HG03025 (cell line): ENCODE measurements around the gene ADGRG4.
"Not testable (repeated sequence)": the region's sequence is repeated elsewhere in the genome, so short reads cannot be mapped to it uniquely, and the experiment has no call there.

Experiments
- ATAC-seq: cut with Tn5 transposase; IDR thresholded peaks from one replicate; pipeline ENCODE4 v1.9.1; 2021; ENCODE audit warnings: mild to moderate bottlenecking, moderate library complexity; ENCODE audit not compliant: unreplicated experiment, low FRiP score

Gene ADGRG4

DNA sequence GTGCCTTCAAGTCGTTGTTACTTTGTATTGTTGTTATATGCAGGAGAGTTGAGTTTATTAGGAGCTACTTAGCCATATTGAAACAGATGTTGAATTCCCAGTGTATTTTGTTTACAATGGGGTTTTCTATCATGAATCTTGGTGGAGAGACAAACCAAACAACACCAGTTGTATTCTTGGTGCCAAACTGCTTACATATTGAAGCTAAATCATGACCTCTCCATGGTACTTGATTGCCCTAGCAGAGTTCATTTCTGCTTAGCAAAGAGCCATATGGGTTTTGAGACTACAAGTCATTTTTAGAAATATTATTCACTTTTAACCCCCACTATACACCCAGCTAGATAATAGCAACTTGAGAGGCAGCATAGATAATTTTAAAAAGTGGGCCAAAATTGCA, 85.4 kb downstream of the ADGRG4 start:
- ATAC-seq, result no peak

DNA sequence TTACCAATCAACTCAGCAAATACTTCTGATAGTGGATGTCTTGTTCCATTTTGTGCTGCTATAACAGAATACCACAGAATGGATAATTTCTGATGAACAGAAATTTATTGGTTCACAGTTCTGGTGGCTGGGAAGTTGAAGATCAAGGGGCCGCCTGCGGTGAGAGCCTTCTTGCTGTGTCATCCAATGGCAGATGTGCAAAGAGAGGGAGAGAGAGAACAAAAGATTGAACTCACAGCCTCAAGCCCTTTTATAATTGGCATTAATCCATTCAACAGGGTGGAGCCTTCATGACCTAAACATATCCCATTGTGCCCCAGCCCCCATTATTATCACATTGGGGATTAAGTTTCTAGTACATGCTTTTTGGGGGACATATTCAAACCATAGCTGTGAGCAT, 86.1 kb downstream of the ADGRG4 start:
- no peak for ATAC-seq

DNA sequence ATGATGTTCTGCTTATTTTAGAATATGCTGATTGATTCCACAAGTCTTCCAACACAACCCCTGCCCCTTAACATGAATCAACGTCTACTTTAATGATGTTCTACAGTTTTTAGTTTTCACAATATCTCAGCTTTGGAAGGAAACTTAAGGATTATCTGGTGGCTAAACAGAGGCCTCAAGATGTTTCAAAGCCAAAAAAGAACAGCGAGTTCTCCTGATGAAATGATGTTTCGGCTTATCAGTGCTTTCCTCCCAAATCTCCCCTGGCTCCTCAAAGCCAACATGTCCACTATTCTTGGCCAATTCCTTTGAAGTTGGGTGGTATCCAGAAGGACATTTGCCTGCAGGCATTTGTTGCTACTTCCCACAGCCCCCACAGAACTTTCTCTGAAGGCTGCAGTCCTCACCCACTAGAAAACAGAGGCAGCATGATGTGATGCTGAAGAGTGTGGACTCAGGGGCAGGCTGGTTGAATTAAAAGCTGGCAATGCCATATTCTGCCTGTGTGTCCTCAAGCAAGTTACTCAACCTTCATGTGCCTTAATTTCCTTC, 87.3 kb downstream of the ADGRG4 start:
- no peak for ATAC-seq

DNA sequence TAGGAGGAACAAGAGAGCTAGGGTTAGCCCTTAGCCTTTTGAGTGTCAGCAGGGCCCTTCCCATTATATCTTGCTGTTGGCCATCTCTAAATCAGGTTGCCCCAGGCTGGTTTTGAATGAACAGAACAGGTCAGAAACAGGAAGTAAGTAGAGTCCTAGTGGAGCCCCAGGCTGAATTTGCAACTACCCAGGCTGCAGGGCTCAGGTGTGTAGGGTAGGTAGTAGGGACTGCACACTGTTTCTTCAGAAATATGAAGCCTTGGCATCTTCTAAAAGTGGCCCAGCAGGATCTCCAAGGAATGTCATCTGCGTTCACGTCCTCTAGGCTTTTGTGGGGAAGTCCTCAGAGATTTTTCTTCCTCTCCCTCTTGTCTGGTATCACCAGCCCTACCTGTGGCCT, 90.2 kb downstream of the ADGRG4 start:
- no peak for ATAC-seq

DNA sequence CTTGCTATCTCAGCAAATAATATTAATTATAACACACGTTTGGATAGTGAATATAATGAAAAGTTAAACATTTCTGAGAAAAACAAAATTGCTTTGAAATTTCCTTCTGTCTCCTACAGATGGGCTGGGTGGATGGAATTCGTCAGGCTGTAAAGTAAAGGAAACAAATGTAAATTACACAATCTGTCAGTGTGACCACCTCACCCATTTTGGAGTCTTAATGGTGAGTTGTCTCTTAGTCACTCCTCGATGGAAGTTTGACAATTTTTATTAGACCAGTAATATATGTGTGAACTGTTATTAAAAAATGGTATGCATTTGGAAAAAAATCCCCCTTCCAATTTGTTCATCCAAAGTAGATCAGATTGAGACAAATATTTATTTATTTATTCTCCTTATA, 94.5 kb downstream of the ADGRG4 start:
- ATAC-seq, result no peak

DNA sequence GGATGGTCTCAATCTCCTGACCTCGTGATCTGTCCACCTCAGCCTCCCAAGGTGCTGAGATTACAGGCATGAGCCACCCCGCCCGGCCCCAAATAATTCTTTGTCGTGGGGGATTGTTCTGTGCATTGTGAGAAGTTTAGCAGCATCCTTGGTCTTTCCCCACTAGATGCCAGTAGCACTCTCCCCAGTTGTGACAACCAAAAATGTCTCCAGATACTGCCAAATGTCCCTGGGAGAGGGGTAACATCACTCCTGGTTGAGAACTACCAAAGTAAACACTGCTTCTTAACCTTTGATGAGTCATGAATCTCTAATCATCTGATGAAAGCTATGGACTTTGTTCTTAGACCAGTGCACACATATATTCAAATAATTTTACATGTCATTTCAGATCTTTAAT, 96.2 kb downstream of the ADGRG4 start:
- ATAC-seq, result no peak

DNA sequence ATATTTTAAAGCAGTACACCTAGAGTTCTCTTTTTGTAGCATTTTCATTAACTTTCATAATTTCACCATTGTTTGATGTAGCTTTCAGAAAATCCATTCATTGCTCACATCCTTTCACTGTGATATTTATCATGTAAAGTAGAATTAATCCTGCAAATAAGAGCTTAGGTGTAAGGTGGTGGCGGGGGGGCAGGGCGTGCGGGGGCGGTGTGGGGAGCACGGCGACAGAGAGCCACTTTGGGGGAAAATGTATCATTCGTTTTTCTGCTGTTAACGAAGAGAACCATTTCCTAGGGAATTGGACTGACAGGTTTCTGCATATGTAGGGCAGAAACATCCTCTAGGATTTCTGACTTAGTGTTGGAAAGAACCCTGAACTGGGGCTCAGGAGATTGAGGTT, 104.4 kb downstream of the ADGRG4 start:
- no peak for ATAC-seq

DNA sequence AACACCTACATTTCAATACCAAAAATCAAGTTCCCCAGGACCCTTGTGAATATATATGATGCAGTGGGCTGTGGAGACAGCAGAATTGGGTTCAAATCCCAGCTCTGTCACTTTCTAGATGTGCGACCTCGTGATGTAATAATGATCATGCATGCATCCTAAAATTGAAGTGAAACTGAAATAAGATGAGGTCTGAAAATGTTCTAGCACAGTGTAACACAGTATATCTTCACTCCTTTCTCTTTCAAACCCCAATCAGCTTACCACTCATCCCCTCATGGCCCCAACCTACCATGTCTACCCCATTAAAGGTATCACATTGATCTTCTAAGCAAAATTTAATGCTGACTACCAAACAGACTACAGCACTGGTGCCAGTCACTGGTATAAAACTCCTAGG, 117.0 kb downstream of the ADGRG4 start:
- no peak for ATAC-seq

DNA sequence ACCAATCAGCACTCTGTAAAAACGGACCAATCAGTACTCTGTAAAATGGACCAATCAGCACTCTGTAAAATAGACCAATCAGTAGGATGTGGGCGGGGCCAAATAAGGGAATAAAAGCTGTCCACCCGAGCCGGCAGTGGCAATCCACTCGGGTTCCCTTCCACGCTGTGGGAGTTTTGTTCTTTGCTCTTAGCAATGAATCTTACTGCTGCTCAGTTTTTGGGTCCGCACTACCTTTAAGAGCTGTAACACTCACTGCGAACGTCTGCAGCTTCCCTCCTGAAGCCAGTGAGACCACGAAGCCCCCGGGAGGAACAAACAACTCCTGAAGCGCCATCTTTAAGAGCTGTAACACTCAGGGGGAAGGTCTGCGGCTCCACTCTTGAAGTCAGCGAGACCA, 120.6 kb downstream of the ADGRG4 start:
- no peak for ATAC-seq

DNA sequence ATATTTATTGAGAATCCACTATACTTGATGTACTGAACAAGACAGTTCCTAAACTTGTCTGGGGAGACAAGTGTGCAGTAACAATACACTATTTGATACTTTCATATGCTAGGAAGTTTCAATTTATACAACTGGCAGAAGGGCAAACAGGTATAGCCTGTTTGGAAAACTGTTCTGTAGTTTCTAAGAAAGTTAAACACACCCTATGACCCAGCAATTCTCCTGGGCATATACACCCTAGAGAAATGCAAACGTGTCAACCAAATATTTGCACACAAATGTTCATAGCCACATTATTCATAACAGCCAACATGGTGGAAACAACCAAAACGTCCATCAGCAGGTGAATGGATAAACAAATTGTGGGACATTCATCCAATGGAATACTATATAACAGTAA, 123.0 kb downstream of the ADGRG4 start:
- no peak for ATAC-seq

DNA sequence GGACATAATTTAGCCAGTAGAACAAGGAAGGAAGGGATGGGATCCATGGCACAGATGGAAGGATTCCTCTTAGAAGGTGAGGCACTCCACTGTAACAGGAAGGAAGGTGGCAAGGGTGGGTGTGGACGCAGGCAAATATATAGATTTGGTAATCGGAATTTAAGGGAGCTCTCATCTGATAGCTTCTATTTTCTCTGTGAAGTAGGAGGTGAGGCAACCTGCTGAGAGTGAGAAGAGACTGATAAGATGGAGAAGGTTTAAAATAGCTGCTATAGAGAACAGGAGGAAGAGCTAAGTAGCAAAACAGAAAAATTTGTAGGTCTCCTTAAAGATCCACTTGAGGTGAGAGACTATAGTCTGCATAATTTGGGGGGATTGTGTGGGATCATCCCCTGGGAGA, 125.2 kb downstream of the ADGRG4 start:
- ATAC-seq, result no peak

DNA sequence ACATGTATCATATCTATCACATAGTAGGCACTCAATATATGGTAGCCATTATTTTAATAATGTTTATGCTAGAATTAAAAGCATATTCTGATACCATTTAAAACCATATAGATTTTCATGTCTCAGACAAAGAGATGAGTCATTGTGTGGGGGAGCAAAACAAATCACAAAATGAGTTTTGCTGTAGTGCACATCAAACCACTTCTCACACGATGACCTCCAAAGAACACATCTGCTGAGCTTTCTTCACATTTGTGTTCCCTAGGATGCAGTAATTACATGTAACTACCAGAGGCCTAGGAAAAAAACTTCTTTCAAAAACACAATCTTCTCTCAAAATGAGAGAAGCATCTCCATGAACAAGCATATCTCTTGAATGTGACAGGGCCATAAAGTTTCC, 130.9 kb downstream of the ADGRG4 start:
- no peak for ATAC-seq

DNA sequence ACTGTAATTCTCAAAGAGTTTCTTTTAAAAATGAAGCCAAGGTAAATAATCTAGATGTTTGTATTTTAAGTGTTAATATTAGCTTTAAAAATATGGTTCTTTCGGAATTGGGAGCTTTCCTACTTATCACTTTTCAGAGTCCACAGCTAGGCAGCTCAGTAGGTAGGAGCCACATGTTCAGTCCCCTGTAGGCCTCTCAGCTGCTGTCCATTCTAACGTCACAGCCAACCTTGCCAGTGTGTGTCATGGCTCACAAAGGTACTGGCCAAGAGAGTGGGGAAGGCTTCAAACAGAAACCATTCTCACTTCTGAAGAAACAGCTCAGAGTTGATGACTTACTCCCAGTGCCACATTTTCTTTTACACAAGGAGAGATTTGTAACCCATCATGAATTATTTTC, 137.0 kb downstream of the ADGRG4 start:
- ATAC-seq, result no peak

DNA sequence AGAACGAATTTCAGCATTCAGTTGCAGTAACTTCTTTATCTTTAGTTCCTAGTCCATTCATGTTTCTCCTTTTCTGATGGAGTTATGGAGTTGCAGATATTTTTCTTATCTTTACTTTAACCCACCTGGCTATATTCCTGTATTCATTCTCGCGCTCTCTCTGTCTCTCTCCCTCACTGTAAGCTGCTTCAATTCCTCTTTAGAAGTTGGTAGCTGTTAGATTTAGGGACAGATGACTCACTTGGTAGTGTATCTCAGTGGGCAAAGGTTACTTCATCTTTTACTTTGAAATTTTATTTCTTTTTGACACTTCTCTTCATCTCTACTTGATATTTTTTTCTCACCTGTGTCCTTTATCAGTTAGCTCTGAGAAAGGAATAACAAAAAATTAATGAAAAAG, 137.4 kb downstream of the ADGRG4 start:
- ATAC-seq, result no peak

DNA sequence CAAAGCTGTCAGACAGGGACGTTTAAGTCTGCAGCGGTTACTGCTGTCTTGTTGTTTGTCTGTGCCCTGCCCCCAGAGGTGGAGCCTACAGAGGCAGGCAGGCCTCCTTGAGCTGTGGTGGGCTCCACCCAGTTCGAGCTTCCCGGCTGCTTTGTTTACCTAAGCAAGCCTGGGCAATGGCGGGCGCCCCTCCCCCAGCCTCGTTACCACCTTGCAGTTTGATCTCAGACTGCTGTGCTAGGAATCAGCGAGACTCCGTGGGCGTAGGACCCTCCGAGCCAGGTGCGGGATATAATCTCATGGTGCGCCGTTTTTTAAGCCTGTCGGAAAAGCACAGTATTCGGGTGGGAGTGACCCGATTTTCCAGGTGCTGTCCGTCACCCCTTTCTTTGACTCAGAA, 144.9 kb downstream of the ADGRG4 start:
- ATAC-seq, result not testable (repeated sequence)

DNA sequence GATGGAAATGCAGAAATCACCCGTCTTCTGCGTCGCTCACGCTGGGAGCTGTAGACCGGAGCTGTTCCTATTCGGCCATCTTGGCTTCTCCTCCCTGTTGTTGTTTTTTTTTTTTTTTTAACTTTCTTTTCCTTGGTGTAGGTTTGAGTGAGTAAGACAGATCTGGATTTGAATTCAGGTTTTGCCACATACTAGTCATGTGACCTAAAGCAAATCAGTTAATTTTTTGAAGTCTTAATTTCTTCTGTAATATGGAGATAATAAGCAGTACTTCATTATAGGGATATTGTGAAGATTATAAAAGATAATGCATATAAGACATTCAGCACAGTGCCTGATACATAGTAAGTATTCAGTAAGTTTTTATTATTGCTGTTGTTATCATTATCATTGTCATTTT, 145.4 kb downstream of the ADGRG4 start:
- no peak for ATAC-seq

DNA sequence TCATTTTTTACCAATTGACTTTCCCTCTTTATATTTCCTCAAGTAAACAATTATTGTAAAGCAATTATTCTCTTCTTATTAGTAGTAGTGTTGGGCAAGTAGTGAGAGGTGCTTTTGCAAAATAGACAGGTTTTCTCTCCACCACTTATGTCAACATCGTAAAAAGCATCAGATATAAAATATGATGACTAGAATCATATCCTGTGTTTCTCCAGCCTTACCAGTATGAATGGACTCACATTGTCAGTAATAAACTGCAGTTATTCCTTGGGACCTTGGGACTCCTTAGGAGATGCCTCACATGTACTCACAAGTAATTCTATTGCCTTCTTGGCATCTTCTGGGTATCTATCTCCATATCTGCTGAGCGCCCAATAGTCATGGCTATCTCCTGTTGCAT, 146.5 kb downstream of the ADGRG4 start:
- ATAC-seq, result no peak

DNA sequence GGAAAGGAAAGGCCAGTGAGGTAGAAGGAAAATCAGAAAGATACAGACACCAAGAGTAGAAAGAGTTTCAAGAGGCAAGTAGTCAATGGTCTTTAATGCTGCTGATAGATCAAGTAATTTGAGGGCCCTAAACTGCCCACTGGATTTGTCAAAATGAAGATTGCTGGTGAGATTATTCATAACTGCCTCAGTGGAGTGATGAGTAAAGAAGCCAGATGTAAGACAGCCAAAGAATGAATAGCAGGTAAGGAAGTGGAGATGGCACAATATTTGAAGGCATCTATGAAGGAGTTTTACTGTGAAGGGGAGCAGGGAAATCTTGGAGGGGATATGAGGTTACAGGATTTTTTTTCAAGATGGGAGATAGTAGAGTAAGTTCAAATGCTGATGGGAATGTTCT, 147.2 kb downstream of the ADGRG4 start:
- ATAC-seq, result no peak

DNA sequence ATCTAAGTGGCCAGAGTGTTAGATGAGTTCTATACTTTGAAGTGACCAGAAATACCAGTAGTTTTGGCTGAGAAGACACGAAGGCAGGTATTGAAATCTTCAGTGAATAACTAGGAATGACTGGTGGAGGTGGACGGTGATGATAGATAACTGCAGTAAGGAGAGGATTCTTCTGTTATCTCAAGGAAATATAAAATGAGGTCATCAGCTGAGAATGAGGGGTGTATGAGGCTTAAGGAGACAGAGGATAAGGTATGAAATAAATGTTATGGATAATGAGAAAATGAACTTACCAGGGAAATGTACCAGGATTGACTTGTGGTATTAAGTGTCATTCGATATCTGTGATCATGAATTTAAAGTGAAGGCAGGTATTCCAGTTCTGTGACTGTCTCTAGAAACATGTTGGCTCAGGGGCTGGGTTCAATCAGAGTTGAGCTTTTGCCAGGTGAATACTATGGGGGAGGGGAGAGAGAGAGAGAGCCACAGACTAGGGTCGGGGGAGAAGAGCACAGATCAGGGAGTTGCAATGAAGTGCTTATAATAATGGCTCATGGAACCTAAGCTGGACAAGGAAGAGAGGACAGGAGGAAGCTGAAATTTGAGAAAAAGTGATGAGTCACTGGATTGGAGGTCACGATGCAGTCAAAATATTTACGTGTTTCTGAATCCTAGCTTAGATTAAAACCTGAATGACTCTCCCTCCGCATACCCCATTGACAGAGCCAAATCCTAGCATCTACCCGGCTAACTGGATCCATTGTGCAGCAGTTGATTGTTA, 149.5 kb downstream of the ADGRG4 start:
- no peak for ATAC-seq

DNA sequence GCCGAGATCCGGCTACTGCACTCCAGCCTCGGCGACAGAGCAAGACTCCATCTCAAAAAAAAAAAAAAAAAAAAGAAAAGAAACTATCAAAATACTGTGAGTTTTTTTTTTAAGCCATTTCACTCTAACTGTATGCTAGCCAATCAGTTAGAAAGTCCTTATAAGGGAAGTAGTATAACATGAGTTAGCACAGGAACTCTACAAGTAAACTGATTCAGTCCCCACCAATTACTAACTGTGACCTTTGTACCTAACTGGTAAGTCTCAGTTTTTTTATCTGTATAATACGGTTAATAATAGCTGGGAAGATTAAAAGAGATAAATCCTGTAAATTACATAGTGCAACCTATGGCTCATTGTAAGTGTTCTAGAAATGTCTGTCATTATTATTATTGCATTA, 151.9 kb downstream of the ADGRG4 start:
- no peak for ATAC-seq

DNA sequence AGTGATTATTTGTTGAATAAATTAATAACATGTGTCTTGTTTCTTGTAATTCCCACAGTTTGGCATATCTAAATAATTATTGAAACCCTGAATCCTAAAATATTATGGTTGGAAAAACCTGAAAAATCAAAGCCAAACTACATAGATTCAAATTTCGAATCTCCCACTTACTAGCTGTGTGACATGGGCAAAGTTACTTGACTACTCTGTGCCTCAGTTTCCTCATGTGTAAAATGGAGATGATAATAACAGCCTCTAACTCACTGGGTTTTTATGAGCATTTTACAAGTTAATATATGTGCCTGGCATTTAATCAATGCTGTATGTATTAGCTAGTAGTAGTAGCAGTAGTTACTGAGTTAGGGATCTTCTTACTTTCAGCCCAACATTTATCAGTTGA, 152.4 kb downstream of the ADGRG4 start:
- ATAC-seq, result no peak

DNA sequence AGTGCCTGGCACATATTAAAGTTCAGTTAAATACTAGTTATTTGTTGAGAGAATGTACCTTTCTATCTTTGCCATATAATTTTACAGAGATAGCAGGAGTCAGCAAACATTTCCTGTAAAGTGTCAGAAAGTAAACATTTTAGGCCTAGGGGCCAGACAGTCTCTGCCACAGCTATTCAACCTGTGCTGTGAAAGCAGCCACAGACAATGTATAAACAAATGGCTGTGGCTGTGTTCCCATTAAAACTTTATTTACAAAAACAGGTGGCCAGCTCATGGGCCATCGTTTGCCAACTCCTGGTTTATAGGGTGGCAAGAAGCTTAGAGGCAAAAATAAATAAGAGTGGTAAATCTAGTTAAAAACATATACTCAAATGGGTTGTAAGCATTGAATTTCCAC, 153.0 kb downstream of the ADGRG4 start:
- ATAC-seq, result no peak

DNA sequence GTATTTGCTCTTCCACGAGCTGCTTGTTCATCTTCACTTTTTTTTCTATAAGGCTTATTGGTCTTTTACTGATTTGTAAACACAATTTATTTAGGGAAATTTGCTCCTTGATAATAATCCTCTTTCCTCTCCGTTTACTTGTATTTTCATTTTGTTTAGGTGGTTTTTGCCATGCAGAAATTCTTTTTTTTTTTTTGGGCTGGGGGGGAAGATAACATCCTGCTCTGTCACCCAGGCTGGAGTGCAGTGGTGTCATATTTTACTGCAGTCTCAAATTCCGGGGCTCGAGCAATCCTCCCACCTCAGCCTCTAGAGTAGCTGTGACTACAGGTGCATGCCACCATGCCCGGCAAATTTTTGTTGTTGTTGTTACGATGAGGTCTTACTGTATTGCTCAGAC, 155.4 kb downstream of the ADGRG4 start:
- no peak for ATAC-seq
